Lung (tissue), 12 donors: Measurements from ENCODE around the gene CHPF2. TPM values are rescaled to one million over a fixed set of nuclear protein-coding genes. Genes with fewer than 3 reads are reported as not detected.

ENCODE experiments used
- ATAC-seq: fragments of 200-7000 bp; cut with Tn5 transposase; one replicate; pipeline ENCODE4 v1.9.1; 2020; ENCODE audit warnings: moderate number of reproducible peaks; ENCODE audit not compliant: insufficient read depth, low FRiP score
- DNase-seq, 3 donors: peaks; one replicate each; pipeline ENCODE4 v3.0.0-alpha.2; 2013 to 2017
- H3K27ac ChIP-seq, 2 donors: one replicate each; pipeline ENCODE4 v1.5.1; 2013; ENCODE audit warnings: mild to moderate bottlenecking in 2 of 2, moderate library complexity in 2 of 2, control low read depth in 1 of 2, inconsistent platforms in 1 of 2, low read depth in 1 of 2, low read length in 1 of 2
- H3K27me3 ChIP-seq, 3 donors: one replicate each; pipeline ENCODE4 v1.5.1; 2013; ENCODE audit warnings: low read length in 2 of 3; ENCODE audit not compliant: control insufficient read depth in 3 of 3, insufficient read depth in 3 of 3
- H3K36me3 ChIP-seq, 4 donors: one replicate each; pipeline ENCODE4 v1.5.1; 2013; ENCODE audit warnings: low read length in 4 of 4, mild to moderate bottlenecking in 1 of 4, moderate library complexity in 1 of 4; ENCODE audit not compliant: control insufficient read depth in 4 of 4, insufficient read depth in 4 of 4
- H3K4me1 ChIP-seq, 5 donors: one replicate each; pipeline ENCODE4 v1.5.1; 2013; ENCODE audit warnings: low read length in 5 of 5, mild to moderate bottlenecking in 2 of 5, moderate library complexity in 1 of 5; ENCODE audit not compliant: control insufficient read depth in 5 of 5, insufficient read depth in 5 of 5
- H3K4me3 ChIP-seq: one replicate; pipeline ENCODE4 v1.5.1; 2013; ENCODE audit warnings: mild to moderate bottlenecking, control low read depth, moderate library complexity
- H3K9ac ChIP-seq, 2 donors: one replicate each; pipeline ENCODE4 v1.5.1; 2013; ENCODE audit warnings: low read length in 2 of 2, control low read depth in 1 of 2; ENCODE audit not compliant: insufficient read depth in 1 of 2
- H3K9me3 ChIP-seq, 4 donors: one replicate each; pipeline ENCODE4 v1.5.1; 2013; ENCODE audit warnings: low read length in 3 of 4, mild to moderate bottlenecking in 1 of 4, moderate library complexity in 1 of 4; ENCODE audit not compliant: control insufficient read depth in 4 of 4, insufficient read depth in 3 of 4
- WGBS, 2 donors: extraction: QIAGEN DNeasy Blood & Tissue Kit; methylation state at CpG; one replicate each; pipeline ENCODE4 v1.1.7; 2013; 5-methylcytosine and 5-hydroxymethylcytosine counted together
- polyA plus RNA-seq, 2 donors: library from polyadenylated mRNA; stranded (reverse); fragments of 200-250 nt; gene quantifications; one replicate each; pipeline ENCODE4 v1.2.1, GENCODE V29; 2013
- total RNA-seq, 2 donors: library from RNA; depleted of rRNA in 1 of 2; stranded (reverse); fragments of >200 nt in 1 of 2; gene quantifications; one replicate each; pipeline ENCODE4 v1.2.1, GENCODE V29; 2014 to 2021
- TF ChIP-seq, protein P1 (sequence below): IDR thresholded peaks from 2 replicates; pipeline ENCODE4 v1.5.1; 2012; ENCODE audit warnings: mild to moderate bottlenecking; ENCODE audit errors: control extremely low read depth, extremely low read depth
- donor health status: control.
- donor health status: control.
- donor health status: Bipolar disorder and iron deficiency.
- donor health status: healthy.
- donor health status: DM: yes; HTN: yes; CAD: no.

Gene CHPF2
- total and polyA plus RNA-seq, 4 donors: 23.3 to 54.0 (median 35.0) TPM

DNA sequence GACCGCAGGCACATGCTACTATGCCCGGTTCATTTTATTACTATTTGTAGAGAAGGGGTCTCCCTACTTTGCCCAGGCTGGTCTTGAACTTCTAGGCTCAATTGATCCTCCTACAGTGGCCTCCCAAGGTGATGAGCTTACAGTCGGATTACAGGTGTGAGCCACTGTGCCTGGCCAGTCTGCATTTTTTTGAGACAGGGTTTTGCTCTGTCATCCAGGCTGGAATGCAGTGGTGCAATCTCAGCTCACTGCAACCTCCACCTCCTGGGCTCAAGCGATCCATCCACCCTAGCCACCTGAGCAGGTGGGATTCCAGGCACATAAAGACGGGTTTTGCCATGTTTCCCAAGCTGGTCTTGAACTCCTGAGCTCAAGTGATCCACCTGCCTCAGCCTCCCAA is 19.7 kb upstream of the CHPF2 start:
- peaks cover 14 to 34% (median 24%) of the 10 kb centered on the region in 4 donors for H3K36me3 ChIP-seq
- ATAC-seq (no peak), DNase-seq (no peak)
- H3K4me1 ChIP-seq: peaks cover 0 to 9% (median 2%) of the 10 kb centered on the region in 5 donors
- 93 to 96% methylated on average over 5 of the region's 5 CpGs for WGBS, 2 donors
- TF ChIP-seq, protein P1, sequence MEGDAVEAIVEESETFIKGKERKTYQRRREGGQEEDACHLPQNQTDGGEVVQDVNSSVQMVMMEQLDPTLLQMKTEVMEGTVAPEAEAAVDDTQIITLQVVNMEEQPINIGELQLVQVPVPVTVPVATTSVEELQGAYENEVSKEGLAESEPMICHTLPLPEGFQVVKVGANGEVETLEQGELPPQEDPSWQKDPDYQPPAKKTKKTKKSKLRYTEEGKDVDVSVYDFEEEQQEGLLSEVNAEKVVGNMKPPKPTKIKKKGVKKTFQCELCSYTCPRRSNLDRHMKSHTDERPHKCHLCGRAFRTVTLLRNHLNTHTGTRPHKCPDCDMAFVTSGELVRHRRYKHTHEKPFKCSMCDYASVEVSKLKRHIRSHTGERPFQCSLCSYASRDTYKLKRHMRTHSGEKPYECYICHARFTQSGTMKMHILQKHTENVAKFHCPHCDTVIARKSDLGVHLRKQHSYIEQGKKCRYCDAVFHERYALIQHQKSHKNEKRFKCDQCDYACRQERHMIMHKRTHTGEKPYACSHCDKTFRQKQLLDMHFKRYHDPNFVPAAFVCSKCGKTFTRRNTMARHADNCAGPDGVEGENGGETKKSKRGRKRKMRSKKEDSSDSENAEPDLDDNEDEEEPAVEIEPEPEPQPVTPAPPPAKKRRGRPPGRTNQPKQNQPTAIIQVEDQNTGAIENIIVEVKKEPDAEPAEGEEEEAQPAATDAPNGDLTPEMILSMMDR: no peak
- no peaks in the 10 kb centered on the region for H3K9me3 ChIP-seq
- H3K4me3 ChIP-seq: no peak overlapping the region
- H3K27me3 ChIP-seq: no peaks in the 10 kb centered on the region
- no peak overlapping the region for H3K27ac ChIP-seq
- no peak overlapping the region for H3K9ac ChIP-seq

- DNase-seq: no peak
- no peak overlapping the region for H3K27ac ChIP-seq
- no peak overlapping the region for H3K4me3 ChIP-seq
- H3K9ac ChIP-seq: no peak overlapping the region
- no peaks in the 10 kb centered on the region for H3K4me1 ChIP-seq
- 88 to 90% methylated on average over 3 of the region's 3 CpGs for WGBS, 2 donors
- TF ChIP-seq, protein P1: no peak
- H3K9me3 ChIP-seq: no peaks in the 10 kb centered on the region
- no peak for ATAC-seq
- peaks cover 18 to 45% (median 34%) of the 10 kb centered on the region in 4 donors for H3K36me3 ChIP-seq
- H3K27me3 ChIP-seq: no peaks in the 10 kb centered on the region
Measured at GRCh38 chr7:151213826-151214225, 18.5 kb upstream of the CHPF2 start.

DNA sequence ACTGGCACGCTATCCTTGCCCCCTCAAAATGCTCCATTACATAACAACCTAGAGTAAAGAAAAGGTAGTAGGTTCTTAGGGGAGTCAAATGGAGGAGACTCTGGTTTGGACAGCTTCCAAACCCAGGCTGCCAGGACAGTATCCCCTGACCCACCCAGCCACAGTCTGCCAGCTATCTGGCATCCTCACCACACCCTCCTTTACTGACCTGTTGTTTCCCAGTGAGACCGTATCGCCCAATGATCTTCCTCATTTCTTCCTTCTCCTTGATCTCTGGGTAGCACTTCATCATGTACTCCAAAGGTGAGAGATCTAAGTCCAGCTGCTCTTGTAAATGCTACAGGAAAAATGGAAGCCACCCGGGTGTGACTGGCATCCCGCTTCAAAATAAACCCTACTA is 16.9 kb upstream of the CHPF2 start:
- Histone ChIP-seq H3K9me3 (no peaks in the 10 kb centered on the region), H3K9ac (no peak overlapping the region), H3K4me3 (no peak overlapping the region), H3K27ac (no peak overlapping the region), H3K27me3 (no peaks in the 10 kb centered on the region), H3K36me3 (peaks cover 21 to 50% (median 39%) of the 10 kb centered on the region in 4 donors), H3K4me1 (no peaks in the 10 kb centered on the region)
- TF ChIP-seq, protein P1: no peak
- DNase-seq: no peak
- no peak for ATAC-seq
- 95 to 99% methylated on average over 5 of the region's 5 CpGs for WGBS, 2 donors

DNA sequence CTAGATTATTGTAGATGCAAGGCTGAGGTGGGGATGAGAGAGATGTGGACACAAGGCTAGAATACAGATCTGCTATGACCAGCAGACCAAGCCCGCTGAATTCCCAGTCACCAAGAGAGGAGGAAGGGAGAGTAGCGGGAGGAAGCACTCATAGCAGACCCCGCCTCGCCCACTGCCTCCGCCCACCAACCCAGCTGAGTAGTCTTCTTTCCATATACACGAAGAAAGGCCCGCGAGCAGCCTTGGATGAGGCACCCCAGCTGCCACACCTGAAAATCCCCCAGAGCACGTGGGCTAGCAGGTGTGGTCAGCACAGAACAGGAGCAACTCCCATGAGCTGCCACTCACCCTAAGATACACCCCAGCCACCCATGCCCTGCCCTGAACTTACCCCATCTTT is 14.1 kb upstream of the CHPF2 start:
- Histone ChIP-seq H3K36me3 (peaks cover 26 to 57% (median 52%) of the 10 kb centered on the region in 4 donors), H3K27me3 (no peaks in the 10 kb centered on the region), H3K9ac (no peak overlapping the region), H3K27ac (no peak overlapping the region), H3K9me3 (no peaks in the 10 kb centered on the region), H3K4me3 (no peak overlapping the region), H3K4me1 (no peaks in the 10 kb centered on the region)
- ATAC-seq: no peak
- 97% methylated on average over 9 of the region's 9 CpGs for WGBS, 2 donors
- TF ChIP-seq, protein P1: no peak
- no peak for DNase-seq
